ENCODE results near the gene PFKFB2.

DNA sequence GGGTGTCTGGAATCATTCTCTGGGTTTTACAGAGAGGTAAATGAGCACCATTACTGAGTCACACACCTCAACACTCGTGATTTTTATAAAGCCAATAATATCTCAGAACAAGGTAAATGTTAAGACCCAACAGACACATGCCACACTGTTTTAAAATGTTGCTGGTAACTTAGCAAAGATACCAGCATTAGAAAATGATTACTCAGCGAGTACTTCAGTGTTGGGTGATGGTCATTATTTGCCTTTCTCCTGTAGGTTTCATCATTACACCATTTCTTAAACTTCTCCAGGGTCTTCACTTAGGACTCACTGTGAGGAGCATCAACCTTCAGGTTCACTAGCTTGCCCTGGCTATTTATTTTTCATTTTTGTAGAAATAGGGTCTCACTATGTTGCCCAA lies 28.7 kb downstream of the PFKFB2 start:
- TF ChIP-seq, protein P1, sequence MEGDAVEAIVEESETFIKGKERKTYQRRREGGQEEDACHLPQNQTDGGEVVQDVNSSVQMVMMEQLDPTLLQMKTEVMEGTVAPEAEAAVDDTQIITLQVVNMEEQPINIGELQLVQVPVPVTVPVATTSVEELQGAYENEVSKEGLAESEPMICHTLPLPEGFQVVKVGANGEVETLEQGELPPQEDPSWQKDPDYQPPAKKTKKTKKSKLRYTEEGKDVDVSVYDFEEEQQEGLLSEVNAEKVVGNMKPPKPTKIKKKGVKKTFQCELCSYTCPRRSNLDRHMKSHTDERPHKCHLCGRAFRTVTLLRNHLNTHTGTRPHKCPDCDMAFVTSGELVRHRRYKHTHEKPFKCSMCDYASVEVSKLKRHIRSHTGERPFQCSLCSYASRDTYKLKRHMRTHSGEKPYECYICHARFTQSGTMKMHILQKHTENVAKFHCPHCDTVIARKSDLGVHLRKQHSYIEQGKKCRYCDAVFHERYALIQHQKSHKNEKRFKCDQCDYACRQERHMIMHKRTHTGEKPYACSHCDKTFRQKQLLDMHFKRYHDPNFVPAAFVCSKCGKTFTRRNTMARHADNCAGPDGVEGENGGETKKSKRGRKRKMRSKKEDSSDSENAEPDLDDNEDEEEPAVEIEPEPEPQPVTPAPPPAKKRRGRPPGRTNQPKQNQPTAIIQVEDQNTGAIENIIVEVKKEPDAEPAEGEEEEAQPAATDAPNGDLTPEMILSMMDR (IDR thresholded peaks at IDR 0.05; ENCODE audit: low read depth, low read length): no peak
- no peak for TF ChIP-seq EZH2phosphoT487 (IDR thresholded peaks at IDR 0.05; ENCODE audit: low read depth)

Measured in OCI-LY3 (cell line).